Globus pallidus (tissue), 1 donor: ENCODE data around the gene DBF4B.

Experiments used
- DNase-seq: peaks from one replicate; pipeline ENCODE4 v3.0.0-alpha.2; 2015; ENCODE audit warnings: low spot score

Gene DBF4B

GRCh38 chr17:44777394-44778348 lies 69.2 kb downstream of the DBF4B start:
- DNase-seq, result no peak

GRCh38 chr17:44778656-44779210 lies 70.3 kb downstream of the DBF4B start:
- no peak for DNase-seq

GRCh38 chr17:44779211-44780025 lies 71.0 kb downstream of the DBF4B start:
- DNase-seq, result peak; percentile 74

GRCh38 chr17:44780161-44780560 lies 71.7 kb downstream of the DBF4B start:
- DNase-seq, result no peak

GRCh38 chr17:44780845-44781480 lies 72.5 kb downstream of the DBF4B start:
- DNase-seq, result no peak

GRCh38 chr17:44781551-44782325 lies 73.3 kb downstream of the DBF4B start:
- DNase-seq, result no peak

- no peak for DNase-seq
Measured at GRCh38 chr17:44782326-44782850, 73.9 kb downstream of the DBF4B start.

- no peak for DNase-seq
Measured at GRCh38 chr17:44785921-44786320, 77.5 kb downstream of the DBF4B start.

GRCh38 chr17:44786551-44787081 lies 78.2 kb downstream of the DBF4B start:
- DNase-seq, result no peak

GRCh38 chr17:44787271-44787940 lies 78.9 kb downstream of the DBF4B start:
- DNase-seq, result no peak

- no peak for DNase-seq
Measured at GRCh38 chr17:44788139-44788538, 79.7 kb downstream of the DBF4B start.

- DNase-seq, result no peak
Measured at GRCh38 chr17:44792276-44792675, 83.8 kb downstream of the DBF4B start.

- DNase-seq, result no peak
Measured at GRCh38 chr17:44793885-44794842, 85.7 kb downstream of the DBF4B start.

GRCh38 chr17:44794851-44795413 lies 86.5 kb downstream of the DBF4B start:
- no peak for DNase-seq

- no peak for DNase-seq
Measured at GRCh38 chr17:44795421-44795820, 87.0 kb downstream of the DBF4B start.

- no peak for DNase-seq
Measured at GRCh38 chr17:44795928-44796327, 87.5 kb downstream of the DBF4B start.

GRCh38 chr17:44796731-44797130 lies 88.3 kb downstream of the DBF4B start:
- no peak for DNase-seq

- no peak for DNase-seq
Measured at GRCh38 chr17:44797802-44798201, 89.3 kb downstream of the DBF4B start.

- no peak for DNase-seq
Measured at GRCh38 chr17:44798356-44798755, 89.9 kb downstream of the DBF4B start.
